ENCODE results near the gene SCN5A. TPM values are rescaled to one million over a fixed set of nuclear protein-coding genes. Genes with fewer than 3 reads are reported as not detected.

Gene SCN5A
- total RNA-seq, 2 experiments from 2014 or later: 0.39 to 1.3 TPM

GRCh38 chr3:38562467-38562925 is 87.0 kb downstream of the SCN5A start:
- Mint-ChIP-seq H3K9me3 (no peaks in the 10 kb centered on the region), H3K36me3 (no peaks in the 10 kb centered on the region), H3K4me3 (no peak overlapping the region), H3K27me3 (no peaks in the 10 kb centered on the region), H3K27ac (no peak overlapping the region), H3K4me1 (no peaks in the 10 kb centered on the region)
- DNase-seq: no peak

- Mint-ChIP-seq H3K9me3 (no peaks in the 10 kb centered on the region), H3K27ac (no peak overlapping the region), H3K36me3 (no peaks in the 10 kb centered on the region), H3K4me1 (no peaks in the 10 kb centered on the region), H3K4me3 (no peak overlapping the region), H3K27me3 (no peaks in the 10 kb centered on the region)
- no peak for DNase-seq
Measured at GRCh38 chr3:38561746-38562466, 87.6 kb downstream of the SCN5A start.

DNA sequence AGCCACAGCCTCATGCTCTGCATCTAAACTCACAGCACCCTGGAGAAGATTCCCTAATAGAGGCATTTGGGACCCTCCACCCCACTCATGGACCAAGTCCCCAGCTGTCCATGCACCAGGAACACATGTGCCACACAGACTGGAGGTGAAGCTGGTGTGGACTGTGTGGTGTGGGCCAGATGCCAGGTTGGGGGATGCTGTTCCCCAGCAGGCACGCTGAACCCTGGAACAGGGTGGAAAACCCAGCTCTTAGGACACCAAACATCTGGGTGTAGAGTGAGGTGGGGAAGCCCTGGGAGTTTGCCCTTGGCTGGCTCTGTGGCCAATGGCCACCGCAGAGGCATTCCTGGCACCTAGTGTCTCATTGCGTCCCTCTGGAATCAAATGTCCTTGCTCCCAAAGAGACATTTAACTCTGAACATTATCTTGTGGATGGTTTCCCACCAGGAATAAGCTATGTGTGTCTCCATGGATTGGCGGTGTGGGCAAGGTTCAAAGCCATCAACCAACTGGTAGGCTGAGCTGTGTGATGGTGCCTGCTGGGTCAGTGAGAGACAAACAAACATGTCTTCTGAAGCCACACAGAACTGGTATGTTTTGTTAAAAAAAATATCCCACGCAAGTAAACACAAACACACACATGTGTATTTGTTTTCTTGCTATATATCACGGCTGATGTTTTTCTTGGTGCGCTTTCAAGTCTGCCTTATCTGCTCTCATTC is 88.3 kb downstream of the SCN5A start:
- H3K27me3 Mint-ChIP-seq: no peaks in the 10 kb centered on the region
- no peaks in the 10 kb centered on the region for H3K36me3 Mint-ChIP-seq
- H3K4me3 Mint-ChIP-seq: no peak overlapping the region
- H3K27ac Mint-ChIP-seq: no peak overlapping the region
- no peaks in the 10 kb centered on the region for H3K4me1 Mint-ChIP-seq
- DNase-seq: no peak
- H3K9me3 Mint-ChIP-seq: no peaks in the 10 kb centered on the region

DNA sequence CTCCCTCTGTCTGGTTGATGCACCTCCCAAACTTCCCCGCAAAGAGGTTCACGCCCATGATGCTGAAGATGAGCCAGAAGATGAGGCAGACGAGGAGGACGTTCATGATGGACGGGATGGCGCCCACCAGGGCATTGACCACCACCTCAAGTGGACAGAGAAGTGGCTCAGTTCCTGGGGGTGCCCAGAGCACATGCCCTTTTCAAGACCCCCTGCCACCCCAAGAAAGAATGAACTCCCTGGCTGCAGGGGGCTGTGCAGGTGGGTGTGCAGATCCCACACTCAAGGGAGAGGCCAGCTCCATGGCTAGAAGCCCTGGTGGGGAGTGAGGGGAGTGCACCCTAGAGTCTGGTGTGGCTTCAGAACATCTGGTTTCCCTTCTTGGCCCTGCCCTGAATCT is 89.2 kb downstream of the SCN5A start:
- Mint-ChIP-seq H3K9me3 (no peaks in the 10 kb centered on the region), H3K36me3 (no peaks in the 10 kb centered on the region), H3K4me3 (no peak overlapping the region), H3K4me1 (no peaks in the 10 kb centered on the region), H3K27me3 (no peaks in the 10 kb centered on the region), H3K27ac (no peak overlapping the region)
- no peak for DNase-seq

DNA sequence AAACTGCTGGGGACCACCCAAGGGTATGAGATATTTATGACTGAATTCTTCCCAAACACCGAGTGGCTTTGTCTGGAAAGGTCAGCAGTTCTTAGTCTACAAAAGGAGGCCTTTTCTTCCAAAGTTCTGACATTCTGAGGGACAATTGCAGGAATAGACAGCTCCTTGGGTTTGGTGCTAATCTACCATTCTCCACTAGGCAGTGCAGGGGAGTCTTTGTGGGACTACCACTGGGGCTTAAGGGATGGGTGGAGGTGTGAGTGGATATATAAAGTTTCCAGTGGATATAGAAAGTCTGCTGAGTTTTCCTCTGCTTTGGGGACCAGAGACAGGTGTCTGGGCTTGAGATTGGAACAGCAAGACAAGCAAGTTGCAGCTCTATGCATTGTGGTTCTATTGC is 90.6 kb downstream of the SCN5A start:
- Mint-ChIP-seq H3K27me3 (no peaks in the 10 kb centered on the region), H3K27ac (no peak overlapping the region), H3K36me3 (no peaks in the 10 kb centered on the region), H3K4me1 (no peaks in the 10 kb centered on the region), H3K9me3 (no peaks in the 10 kb centered on the region), H3K4me3 (no peak overlapping the region)
- DNase-seq: no peak

DNA sequence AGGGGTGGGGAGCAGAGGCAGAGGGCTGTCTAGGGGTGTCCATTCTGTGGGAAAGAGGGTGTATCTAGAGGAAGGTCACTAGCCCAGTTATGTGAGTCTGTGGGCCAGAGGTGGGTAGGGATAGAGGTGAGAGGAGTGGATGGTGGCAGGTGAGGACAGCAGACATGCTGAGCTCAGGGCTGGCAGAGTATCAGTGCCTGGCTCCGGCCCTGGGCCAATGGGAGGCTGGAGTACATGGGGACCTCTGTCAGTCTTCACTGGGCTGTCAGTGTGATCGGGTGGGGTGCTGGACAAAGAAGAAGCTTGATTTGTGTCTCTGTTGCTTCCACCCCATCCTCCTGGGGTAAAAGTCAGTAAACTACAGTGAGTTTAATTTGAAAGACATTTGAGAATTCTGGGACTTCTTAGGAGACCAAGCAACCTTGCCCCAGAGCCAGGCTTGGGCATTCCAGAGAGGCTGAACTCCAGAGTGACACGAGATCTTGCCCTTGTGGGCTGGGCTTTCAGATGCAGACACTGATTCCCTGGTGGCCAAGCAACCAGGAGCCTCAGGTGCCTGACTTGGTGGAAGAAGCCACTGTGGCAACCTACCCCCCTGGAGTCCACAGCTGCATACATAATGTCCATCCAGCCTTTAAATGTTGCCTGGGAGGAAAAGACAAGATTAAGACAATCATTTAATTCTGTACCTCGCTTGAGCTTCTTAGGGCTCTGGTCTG is 92.7 kb downstream of the SCN5A start:
- Mint-ChIP-seq H3K27me3 (no peaks in the 10 kb centered on the region), H3K27ac (no peak overlapping the region), H3K4me3 (no peak overlapping the region), H3K4me1 (no peaks in the 10 kb centered on the region), H3K9me3 (no peaks in the 10 kb centered on the region), H3K36me3 (no peaks in the 10 kb centered on the region)
- no peak for DNase-seq

DNA sequence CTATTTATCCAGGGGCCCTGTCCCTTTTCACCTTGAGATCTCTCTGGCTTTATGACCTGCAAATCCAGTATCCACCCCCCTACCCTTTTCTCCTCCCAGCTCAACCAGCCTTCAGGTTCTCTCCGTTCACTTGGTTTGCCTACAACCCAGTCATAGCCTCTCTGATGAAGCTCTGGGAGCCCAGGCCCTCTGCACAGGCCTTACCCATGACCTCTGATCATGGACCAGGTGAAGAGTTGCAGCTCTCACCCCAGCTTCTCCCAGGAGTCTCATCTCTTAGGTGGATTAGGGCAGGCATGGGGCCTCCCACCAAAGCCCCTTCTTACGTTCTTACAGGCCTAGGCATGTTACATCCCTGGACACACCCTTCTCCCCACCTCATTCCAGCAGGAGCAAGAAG is 93.6 kb downstream of the SCN5A start:
- no peak overlapping the region for H3K4me3 Mint-ChIP-seq
- H3K27me3 Mint-ChIP-seq: no peaks in the 10 kb centered on the region
- H3K9me3 Mint-ChIP-seq: no peaks in the 10 kb centered on the region
- DNase-seq: no peak
- H3K27ac Mint-ChIP-seq: no peak overlapping the region
- no peaks in the 10 kb centered on the region for H3K4me1 Mint-ChIP-seq
- no peaks in the 10 kb centered on the region for H3K36me3 Mint-ChIP-seq

- Mint-ChIP-seq H3K36me3 (no peaks in the 10 kb centered on the region), H3K9me3 (no peaks in the 10 kb centered on the region), H3K27ac (no peak overlapping the region), H3K4me1 (no peaks in the 10 kb centered on the region), H3K27me3 (no peaks in the 10 kb centered on the region), H3K4me3 (no peak overlapping the region)
- DNase-seq: no peak
Measured at GRCh38 chr3:38555149-38555840, 94.2 kb downstream of the SCN5A start.

DNA sequence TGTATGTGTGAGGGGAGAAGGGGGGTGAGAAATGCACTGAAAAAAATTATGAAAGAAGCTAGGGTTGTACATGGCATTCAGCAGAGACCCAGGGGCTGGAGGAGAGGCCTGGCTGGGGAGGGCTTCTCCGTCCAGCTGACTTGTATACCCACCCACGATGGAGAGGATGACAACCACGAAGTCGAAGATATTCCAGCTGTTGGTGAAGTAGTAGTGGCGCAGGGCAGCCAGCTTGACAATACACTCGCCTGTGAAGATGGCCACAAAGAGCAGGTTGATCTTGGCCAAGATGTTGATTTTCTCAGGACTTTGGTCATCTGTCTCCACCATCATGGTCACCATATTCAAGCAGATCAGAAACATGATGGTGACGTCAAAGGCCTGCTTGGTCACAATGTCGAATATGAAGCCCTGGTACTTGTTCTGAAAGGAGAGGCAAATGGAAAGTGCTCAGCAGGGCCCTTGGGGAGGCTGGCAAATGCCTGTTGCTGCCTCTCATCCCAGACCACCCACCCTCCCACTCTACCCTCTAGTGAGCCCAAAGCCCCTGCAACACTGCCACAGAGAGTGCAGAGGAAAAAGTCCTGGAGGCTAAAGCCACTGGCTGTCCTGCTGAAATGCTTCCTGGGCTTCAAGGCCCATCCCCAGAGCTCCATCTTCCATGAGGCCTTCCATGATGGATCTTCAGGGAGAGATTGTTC is 95.2 kb downstream of the SCN5A start:
- Mint-ChIP-seq H3K27ac (no peak overlapping the region), H3K4me3 (no peak overlapping the region), H3K27me3 (no peaks in the 10 kb centered on the region), H3K4me1 (no peaks in the 10 kb centered on the region), H3K36me3 (no peaks in the 10 kb centered on the region), H3K9me3 (no peaks in the 10 kb centered on the region)
- no peak for DNase-seq

DNA sequence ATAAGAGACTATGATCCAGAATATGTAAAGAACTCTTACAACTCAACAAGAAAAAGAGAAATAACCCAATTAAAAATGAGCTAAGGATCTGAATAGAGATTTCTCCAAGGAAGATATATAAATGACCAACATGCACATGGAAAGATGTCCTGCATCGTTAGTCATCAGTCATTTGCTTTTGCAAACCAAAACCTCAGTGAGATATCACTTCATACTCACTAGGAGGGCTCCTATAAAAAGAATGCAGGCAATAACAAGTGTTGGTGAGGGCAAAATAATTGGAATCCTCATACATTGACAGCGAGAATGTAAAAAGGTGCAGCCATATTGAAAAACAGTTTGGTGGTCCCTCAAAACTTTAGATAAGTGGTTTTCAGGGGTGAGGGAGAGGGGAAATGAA is 96.4 kb downstream of the SCN5A start:
- H3K27ac Mint-ChIP-seq: no peak overlapping the region
- no peaks in the 10 kb centered on the region for H3K9me3 Mint-ChIP-seq
- no peaks in the 10 kb centered on the region for H3K36me3 Mint-ChIP-seq
- no peak for DNase-seq
- H3K27me3 Mint-ChIP-seq: no peaks in the 10 kb centered on the region
- H3K4me3 Mint-ChIP-seq: no peak overlapping the region
- no peaks in the 10 kb centered on the region for H3K4me1 Mint-ChIP-seq

GRCh38 chr3:38552364-38552763 is 97.1 kb downstream of the SCN5A start:
- H3K27ac Mint-ChIP-seq: no peak overlapping the region
- H3K4me1 Mint-ChIP-seq: no peaks in the 10 kb centered on the region
- H3K9me3 Mint-ChIP-seq: no peaks in the 10 kb centered on the region
- H3K27me3 Mint-ChIP-seq: no peaks in the 10 kb centered on the region
- H3K36me3 Mint-ChIP-seq: no peaks in the 10 kb centered on the region
- no peak for DNase-seq
- no peak overlapping the region for H3K4me3 Mint-ChIP-seq

DNA sequence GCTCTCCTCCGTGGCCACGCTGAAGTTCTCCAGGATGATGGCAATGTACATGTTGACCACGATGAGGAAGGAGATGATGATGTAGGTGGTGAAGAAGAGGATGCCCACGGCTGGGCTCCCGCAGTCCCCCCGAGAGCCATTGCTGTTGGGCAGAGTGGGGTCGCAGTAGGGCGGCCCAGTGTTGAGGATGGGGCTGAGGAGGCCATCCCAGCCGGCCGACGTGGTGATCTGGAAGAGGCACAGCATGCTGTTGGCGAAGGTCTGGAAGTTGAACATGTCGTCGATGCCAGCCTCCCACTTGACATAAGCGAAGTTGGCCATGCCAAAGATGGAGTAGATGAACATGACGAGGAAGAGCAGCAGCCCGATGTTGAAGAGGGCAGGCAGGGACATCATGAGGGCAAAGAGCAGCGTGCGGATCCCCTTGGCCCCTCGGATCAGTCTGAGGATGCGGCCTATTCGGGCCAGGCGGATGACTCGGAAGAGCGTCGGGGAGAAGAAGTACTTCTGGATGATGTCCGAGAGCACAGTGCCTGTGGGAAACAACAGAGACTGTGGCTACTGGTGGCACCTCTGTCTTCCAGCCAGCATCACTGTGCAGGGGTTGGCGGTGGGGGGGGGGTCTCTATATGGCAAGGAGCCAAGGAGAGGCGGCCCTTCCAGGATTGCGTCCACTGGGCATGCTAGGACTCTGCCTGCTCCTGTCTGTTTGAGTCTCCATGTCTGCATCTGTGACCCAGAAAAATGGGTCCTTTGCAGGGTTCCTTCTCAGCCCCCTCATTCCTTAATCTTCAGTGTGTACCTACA is 98.3 kb downstream of the SCN5A start:
- no peaks in the 10 kb centered on the region for H3K36me3 Mint-ChIP-seq
- no peak overlapping the region for H3K27ac Mint-ChIP-seq
- H3K27me3 Mint-ChIP-seq: no peaks in the 10 kb centered on the region
- no peak for DNase-seq
- no peak overlapping the region for H3K4me3 Mint-ChIP-seq
- no peaks in the 10 kb centered on the region for H3K9me3 Mint-ChIP-seq
- no peaks in the 10 kb centered on the region for H3K4me1 Mint-ChIP-seq

- Mint-ChIP-seq H3K4me1 (no peaks in the 10 kb centered on the region), H3K36me3 (no peaks in the 10 kb centered on the region), H3K27me3 (no peaks in the 10 kb centered on the region), H3K4me3 (no peak overlapping the region), H3K9me3 (no peaks in the 10 kb centered on the region), H3K27ac (no peak overlapping the region)
- no peak for DNase-seq
Measured at GRCh38 chr3:38549957-38550840, 99.3 kb downstream of the SCN5A start.

Data from activated naive CD8-positive, alpha-beta T cell treated with anti-CD3 and anti-CD28 coated beads for 36 hours (primary cell).